Measurements from ENCODE around the gene SCARB1. TPM values are rescaled to one million over a fixed set of nuclear protein-coding genes. Genes with fewer than 3 reads are reported as not detected.
"Not testable (repeated sequence)": the region's sequence is repeated elsewhere in the genome, so short reads cannot be mapped to it uniquely, and the experiment has no call there.

SCARB1 gene
- 35.4 TPM for polyA plus RNA-seq (2013, experiment 1 of 2)
- polyA plus RNA-seq (2013, experiment 2 of 2): 43.2 TPM

GRCh38 chr12:124863416-124864325 lies at the start of gene SCARB1:
Gene SCARB1 (minus strand): TSS chr12:124863864. CDS start chr12:124863720, 144 bp downstream.
- Histone ChIP-seq H3K9ac (ENCODE audit: low read depth, low read length) (peak within 1 kb of the TSS; percentile 67), H3K4me1 (ENCODE audit: insufficient read depth, low read length) (peaks cover 9% of the 10 kb centered on the region), H3K36me3 (ENCODE audit: insufficient read depth, low read length) (peaks cover 10% of the 10 kb centered on the region), H3K27me3 (ENCODE audit: insufficient read depth, low read length) (peaks cover 12% of the 10 kb centered on the region; the same call in 1 of the 2 replicates), H3K9me3 (ENCODE audit: insufficient read depth, low read depth, low read length) (no peaks in the 10 kb centered on the region), H3K27ac (ENCODE audit: low read depth, low read length) (peak within 1 kb of the TSS; percentile 33; the same call in 1 of the 2 replicates), H3K4me3 (ENCODE audit: low read length) (peak within 1 kb of the TSS; percentile 75)
- 1% methylated on average over 89 of the region's 89 CpGs for WGBS

DNA sequence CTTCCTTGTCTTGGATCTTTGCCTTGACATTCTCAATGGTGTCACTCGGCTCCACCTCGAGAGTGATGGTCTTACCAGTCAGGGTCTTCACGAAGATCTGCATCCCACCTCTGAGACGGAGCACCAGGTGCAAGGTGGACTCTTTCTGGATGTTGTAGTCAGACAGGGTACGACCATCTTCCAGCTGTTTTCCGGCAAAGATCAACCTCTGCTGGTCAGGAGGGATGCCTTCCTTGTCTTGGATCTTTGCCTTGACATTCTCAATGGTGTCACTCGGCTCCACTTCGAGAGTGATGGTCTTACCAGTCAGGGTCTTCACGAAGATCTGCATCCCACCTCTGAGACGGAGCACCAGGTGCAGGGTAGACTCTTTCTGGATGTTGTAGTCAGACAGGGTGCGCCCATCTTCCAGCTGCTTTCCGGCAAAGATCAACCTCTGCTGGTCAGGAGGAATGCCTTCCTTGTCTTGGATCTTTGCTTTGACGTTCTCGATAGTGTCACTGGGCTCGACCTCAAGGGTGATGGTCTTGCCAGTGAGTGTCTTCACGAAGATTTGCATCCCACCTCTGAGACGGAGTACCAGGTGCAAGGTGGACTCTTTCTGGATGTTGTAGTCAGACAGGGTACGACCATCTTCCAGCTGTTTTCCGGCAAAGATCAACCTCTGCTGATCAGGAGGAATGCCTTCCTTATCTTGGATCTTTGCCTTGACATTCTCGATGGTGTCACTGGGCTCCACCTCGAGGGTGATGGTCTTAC lies 49.0 kb upstream of the SCARB1 start:
- Histone ChIP-seq H3K4me3 (ENCODE audit: low read length) (peak overlapping the region; percentile 98), H3K36me3 (ENCODE audit: insufficient read depth, low read length) (peaks cover 29% of the 10 kb centered on the region), H3K4me1 (ENCODE audit: insufficient read depth, low read length) (peaks cover 22% of the 10 kb centered on the region)
- not testable (repeated sequence) for H3K9me3 ChIP-seq (ENCODE audit: insufficient read depth, low read depth, low read length); H3K27me3 ChIP-seq (ENCODE audit: insufficient read depth, low read length); H3K9ac ChIP-seq (ENCODE audit: low read depth, low read length); H3K27ac ChIP-seq (ENCODE audit: low read depth, low read length)
- 97% methylated on average over 17 of the region's 21 CpGs for WGBS

- H3K4me1 ChIP-seq (ENCODE audit: insufficient read depth, low read length): peaks cover 13% of the 10 kb centered on the region
- not testable (repeated sequence) for H3K27ac ChIP-seq (ENCODE audit: low read depth, low read length); H3K9me3 ChIP-seq (ENCODE audit: insufficient read depth, low read depth, low read length); H3K9ac ChIP-seq (ENCODE audit: low read depth, low read length); H3K27me3 ChIP-seq (ENCODE audit: insufficient read depth, low read length)
- peak overlapping the region; percentile 21; the same call in 1 of the 2 replicates for H3K4me3 ChIP-seq (ENCODE audit: low read length)
- peaks cover 29% of the 10 kb centered on the region for H3K36me3 ChIP-seq (ENCODE audit: insufficient read depth, low read length)
- WGBS: 93% methylated on average over 6 of the region's 6 CpGs
Measured at GRCh38 chr12:124911521-124911920, 47.9 kb upstream of the SCARB1 start.

- Histone ChIP-seq H3K4me1 (ENCODE audit: insufficient read depth, low read length) (peaks cover 6% of the 10 kb centered on the region), H3K9ac (ENCODE audit: low read depth, low read length) (no peak overlapping the region), H3K27ac (ENCODE audit: low read depth, low read length) (no peak overlapping the region; the same call in 1 of the 2 replicates), H3K4me3 (ENCODE audit: low read length) (peak overlapping the region; percentile 21; the same call in 1 of the 2 replicates), H3K27me3 (ENCODE audit: insufficient read depth, low read length) (no peaks in the 10 kb centered on the region), H3K36me3 (ENCODE audit: insufficient read depth, low read length) (peaks cover 29% of the 10 kb centered on the region), H3K9me3 (ENCODE audit: insufficient read depth, low read depth, low read length) (no peaks in the 10 kb centered on the region)
- WGBS: 91% methylated on average over 9 of the region's 9 CpGs
Measured at GRCh38 chr12:124910561-124911478, 47.2 kb upstream of the SCARB1 start.

- no peak overlapping the region for H3K4me3 ChIP-seq (ENCODE audit: low read length)
- WGBS: 85% methylated on average over 6 of the region's 8 CpGs
- no peak overlapping the region; the same call in 1 of the 2 replicates for H3K27ac ChIP-seq (ENCODE audit: low read depth, low read length)
Measured at GRCh38 chr12:124909831-124910560, 46.3 kb upstream of the SCARB1 start.

GRCh38 chr12:124906606-124907261 lies 43.1 kb upstream of the SCARB1 start:
- H3K9ac ChIP-seq (ENCODE audit: low read depth, low read length): no peak overlapping the region
- no peaks in the 10 kb centered on the region for H3K27me3 ChIP-seq (ENCODE audit: insufficient read depth, low read length)

More at GRCh38 chr12:124909831-124910560, 46.3 kb upstream of the SCARB1 start:
- Histone ChIP-seq H3K9me3 (ENCODE audit: insufficient read depth, low read depth, low read length) (no peaks in the 10 kb centered on the region), H3K9ac (ENCODE audit: low read depth, low read length) (no peak overlapping the region), H3K4me1 (ENCODE audit: insufficient read depth, low read length) (no peaks in the 10 kb centered on the region), H3K27me3 (ENCODE audit: insufficient read depth, low read length) (no peaks in the 10 kb centered on the region), H3K36me3 (ENCODE audit: insufficient read depth, low read length) (peaks cover 29% of the 10 kb centered on the region)

GRCh38 chr12:124904306-124905098 lies 40.8 kb upstream of the SCARB1 start:
- WGBS: 37% methylated on average over 13 of the region's 15 CpGs
- H3K27ac ChIP-seq (ENCODE audit: low read depth, low read length): no peak overlapping the region
- no peak overlapping the region for H3K4me3 ChIP-seq (ENCODE audit: low read length)
- H3K9ac ChIP-seq (ENCODE audit: low read depth, low read length): no peak overlapping the region
- no peaks in the 10 kb centered on the region for H3K36me3 ChIP-seq (ENCODE audit: insufficient read depth, low read length)
- no peaks in the 10 kb centered on the region for H3K27me3 ChIP-seq (ENCODE audit: insufficient read depth, low read length)
- no peaks in the 10 kb centered on the region for H3K4me1 ChIP-seq (ENCODE audit: insufficient read depth, low read length)
- no peaks in the 10 kb centered on the region for H3K9me3 ChIP-seq (ENCODE audit: insufficient read depth, low read depth, low read length)

More at GRCh38 chr12:124906606-124907261, 43.1 kb upstream of the SCARB1 start:
- WGBS: 0% methylated on average over 2 of the region's 2 CpGs
- Histone ChIP-seq H3K4me1 (ENCODE audit: insufficient read depth, low read length) (no peaks in the 10 kb centered on the region), H3K36me3 (ENCODE audit: insufficient read depth, low read length) (peaks cover 13% of the 10 kb centered on the region), H3K4me3 (ENCODE audit: low read length) (no peak overlapping the region), H3K27ac (ENCODE audit: low read depth, low read length) (no peak overlapping the region), H3K9me3 (ENCODE audit: insufficient read depth, low read depth, low read length) (no peaks in the 10 kb centered on the region)

- no peaks in the 10 kb centered on the region for H3K27me3 ChIP-seq (ENCODE audit: insufficient read depth, low read length)
- no peaks in the 10 kb centered on the region for H3K36me3 ChIP-seq (ENCODE audit: insufficient read depth, low read length)
- H3K9ac ChIP-seq (ENCODE audit: low read depth, low read length): no peak overlapping the region
- H3K9me3 ChIP-seq (ENCODE audit: insufficient read depth, low read depth, low read length): no peaks in the 10 kb centered on the region
- H3K27ac ChIP-seq (ENCODE audit: low read depth, low read length): no peak overlapping the region
- H3K4me1 ChIP-seq (ENCODE audit: insufficient read depth, low read length): no peaks in the 10 kb centered on the region
- H3K4me3 ChIP-seq (ENCODE audit: low read length): no peak overlapping the region
- WGBS: 92% methylated on average over 6 of the region's 6 CpGs
Measured at GRCh38 chr12:124902916-124903315, 39.3 kb upstream of the SCARB1 start.

DNA sequence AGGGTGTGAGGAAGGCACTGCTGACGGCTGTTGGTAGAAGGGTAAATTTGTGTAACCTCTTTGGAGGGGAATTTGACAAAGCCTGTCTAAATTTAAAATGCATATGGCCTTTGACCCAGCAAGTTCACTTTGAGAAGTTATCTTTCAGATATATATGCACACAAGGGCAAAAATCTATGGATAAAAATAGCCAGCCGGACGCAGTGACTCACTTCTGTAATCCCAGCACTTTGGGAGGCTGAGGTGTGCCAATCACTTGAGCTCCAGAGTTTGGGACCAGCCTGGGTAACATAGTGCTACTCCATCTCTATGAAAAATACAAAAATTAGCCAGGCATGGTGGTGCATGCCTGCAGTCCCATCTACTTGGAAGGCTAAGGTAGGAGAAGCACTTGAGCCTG lies 37.3 kb upstream of the SCARB1 start:
- no peaks in the 10 kb centered on the region for H3K4me1 ChIP-seq (ENCODE audit: insufficient read depth, low read length)
- WGBS: 65% methylated on average over 3 of the region's 3 CpGs
- H3K9me3 ChIP-seq (ENCODE audit: insufficient read depth, low read depth, low read length): 0 out of 2 replicates have a peak, but pooled peaks cover 3% of the 10 kb centered on the region
- H3K36me3 ChIP-seq (ENCODE audit: insufficient read depth, low read length): no peaks in the 10 kb centered on the region
- no peak overlapping the region for H3K9ac ChIP-seq (ENCODE audit: low read depth, low read length)
- no peak overlapping the region for H3K27ac ChIP-seq (ENCODE audit: low read depth, low read length)
- H3K27me3 ChIP-seq (ENCODE audit: insufficient read depth, low read length): no peaks in the 10 kb centered on the region
- H3K4me3 ChIP-seq (ENCODE audit: low read length): no peak overlapping the region

Measured in HUES64 (cell line).